HepG2 (cell line): ENCODE results near the gene BMPER. TPM values are rescaled to one million over a fixed set of nuclear protein-coding genes. Genes with fewer than 3 reads are reported as not detected.

ENCODE experiments used
- FLYWCH1 ChIP-seq: sonication (generic); formaldehyde crosslinking; IDR thresholded peaks from 2 replicates; pipeline ENCODE4 v1.8.1; 2023; ENCODE audit warnings: mild to moderate bottlenecking, missing genetic modification reagents
- GATAD1 ChIP-seq: IDR thresholded peaks from 2 replicates; pipeline ENCODE4 v1.6.1; 2016; ENCODE audit warnings: missing genetic modification reagents, missing compliant biosample characterization
- HDAC1 ChIP-seq: sonication (generic); formaldehyde crosslinking; IDR thresholded peaks from 2 replicates; pipeline ENCODE4 v1.5.1; 2020; ENCODE audit warnings: mild to moderate bottlenecking, missing genetic modification reagents
- MAFK ChIP-seq, 2 experiments: IDR thresholded peaks in 1 of 2; conservative IDR thresholded peaks in 1 of 2; 2 replicates each; pipeline ENCODE4 v1.6.1; 2011; ENCODE audit warnings: improper control_type of control experiment in 2 of 2, low read length in 2 of 2
- NR2F6 ChIP-seq, 2 experiments: IDR thresholded peaks; 2 replicates each; pipeline ENCODE4 v1.6.1; 2016; ENCODE audit warnings: antibody characterized with exemption in 1 of 2, mild to moderate bottlenecking in 1 of 2
- PITX1 ChIP-seq: sonication (generic); formaldehyde crosslinking; IDR thresholded peaks from 2 replicates; pipeline ENCODE4 v1.5.1; 2020; ENCODE audit warnings: mild to moderate bottlenecking, missing genetic modification reagents
- XBP1 ChIP-seq: sonication (generic); formaldehyde crosslinking; IDR thresholded peaks from 2 replicates; pipeline ENCODE4 v1.5.0; 2020; ENCODE audit warnings: missing genetic modification reagents
- ZNF350 ChIP-seq: sonication (generic); formaldehyde crosslinking; IDR thresholded peaks from 2 replicates; pipeline ENCODE4 v1.4.0; 2020; ENCODE audit warnings: mild to moderate bottlenecking, low read depth, missing genetic modification reagents, borderline replicate concordance
- ZNF670 ChIP-seq: sonication (generic); formaldehyde crosslinking; IDR thresholded peaks from 2 replicates; pipeline ENCODE4 v1.8.0; 2022; ENCODE audit warnings: mild to moderate bottlenecking, missing genetic modification reagents, borderline replicate concordance
- ZNF788 ChIP-seq: sonication (generic); formaldehyde crosslinking; IDR thresholded peaks from 2 replicates; pipeline ENCODE4 v1.5.0; 2020; ENCODE audit warnings: mild to moderate bottlenecking, missing genetic modification reagents, borderline replicate concordance
- polyA plus RNA-seq, 8 experiments: library from polyadenylated mRNA; depleted of rRNA in 3 of 8; stranded (reverse) in 7 of 8; unstranded in 1 of 8; fragments of >200 nt; fragmentation: Illumina TruSeq in 4 of 8; extraction: Trizol in 4 of 8; gene quantifications; 2 replicates each; pipeline versions ENCODE4 v1.2.1 to v1.2.3, GENCODE V29; 2011 to 2016; ENCODE audit warnings: low read depth in 4 of 8, missing spikeins in 1 of 8, mixed read lengths in 1 of 8; ENCODE audit not compliant: insufficient read depth in 1 of 8
- total RNA-seq, 5 experiments: library from RNA; depleted of rRNA; stranded (reverse); fragments of >200 nt; fragmentation: Illumina TruSeq; extraction: Trizol; gene quantifications; 2 replicates each; pipeline ENCODE4 v1.2.3, GENCODE V29; 2016; ENCODE audit warnings: low read depth in 1 of 5
- TF ChIP-seq, protein P1 (sequence below): sonication (generic); formaldehyde crosslinking; IDR thresholded peaks from 2 replicates; pipeline ENCODE4 v1.5.0; 2020; ENCODE audit warnings: mild to moderate bottlenecking, missing genetic modification reagents, borderline replicate concordance
- TF ChIP-seq, protein P2 (sequence below): sonication (generic); formaldehyde crosslinking; IDR thresholded peaks from 2 replicates; pipeline ENCODE4 v1.8.0; 2022; ENCODE audit warnings: missing genetic modification reagents, mild to moderate bottlenecking, inconsistent platforms, borderline replicate concordance
- TF ChIP-seq, protein P3 (sequence below): sonication (generic); formaldehyde crosslinking; IDR thresholded peaks from 2 replicates; pipeline ENCODE4 v1.4.0; 2020; ENCODE audit warnings: mild to moderate bottlenecking, low read depth, missing genetic modification reagents

The BMPER gene
- total and polyA plus RNA-seq, 2 of the 13 experiments (the other 11 are each of a cell fraction or from before 2014, with no cell fraction given), result not detected

DNA sequence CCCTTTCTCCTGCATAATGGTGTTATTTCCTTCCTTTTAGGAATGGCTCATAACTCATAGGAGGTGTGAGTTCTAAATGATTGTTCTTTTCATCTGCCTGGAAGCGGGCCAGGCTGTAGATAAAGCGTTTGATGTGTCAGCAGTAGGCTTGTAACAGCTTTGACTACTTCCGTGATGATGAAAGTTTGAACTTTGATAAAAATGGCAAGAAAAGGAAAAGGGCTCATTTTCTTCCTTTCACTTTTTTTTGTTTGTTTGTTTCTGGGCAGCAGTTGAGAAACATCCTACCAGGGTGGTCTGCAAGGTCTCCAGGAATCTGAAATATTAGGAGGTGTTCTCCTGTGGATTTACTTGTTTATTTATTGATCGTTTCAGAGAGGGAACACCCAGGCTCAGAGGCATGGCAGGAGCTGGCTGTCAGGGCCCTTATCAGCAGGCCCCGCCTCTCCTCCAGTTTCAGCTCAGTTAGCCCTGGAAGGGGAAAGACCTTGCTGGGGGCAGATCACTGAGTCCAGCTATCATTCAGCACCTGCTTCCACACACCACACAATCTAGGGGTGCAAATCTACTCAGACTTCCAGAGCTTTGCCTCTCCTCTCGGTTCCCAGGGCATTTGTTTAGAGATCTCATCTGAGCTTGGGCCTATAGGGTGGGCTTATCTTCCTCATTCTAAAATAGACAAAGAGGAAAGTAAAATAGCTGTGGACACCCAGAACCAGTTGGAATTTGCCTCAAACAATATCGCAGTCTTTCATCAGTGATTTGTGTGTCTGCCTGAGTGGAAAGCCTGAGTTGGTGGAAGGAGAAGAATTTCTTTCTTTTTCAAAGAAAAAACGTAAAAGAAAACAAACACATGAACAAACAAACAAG is 130.9 kb downstream of the BMPER start (continued):
- TF ChIP-seq, protein P1, sequence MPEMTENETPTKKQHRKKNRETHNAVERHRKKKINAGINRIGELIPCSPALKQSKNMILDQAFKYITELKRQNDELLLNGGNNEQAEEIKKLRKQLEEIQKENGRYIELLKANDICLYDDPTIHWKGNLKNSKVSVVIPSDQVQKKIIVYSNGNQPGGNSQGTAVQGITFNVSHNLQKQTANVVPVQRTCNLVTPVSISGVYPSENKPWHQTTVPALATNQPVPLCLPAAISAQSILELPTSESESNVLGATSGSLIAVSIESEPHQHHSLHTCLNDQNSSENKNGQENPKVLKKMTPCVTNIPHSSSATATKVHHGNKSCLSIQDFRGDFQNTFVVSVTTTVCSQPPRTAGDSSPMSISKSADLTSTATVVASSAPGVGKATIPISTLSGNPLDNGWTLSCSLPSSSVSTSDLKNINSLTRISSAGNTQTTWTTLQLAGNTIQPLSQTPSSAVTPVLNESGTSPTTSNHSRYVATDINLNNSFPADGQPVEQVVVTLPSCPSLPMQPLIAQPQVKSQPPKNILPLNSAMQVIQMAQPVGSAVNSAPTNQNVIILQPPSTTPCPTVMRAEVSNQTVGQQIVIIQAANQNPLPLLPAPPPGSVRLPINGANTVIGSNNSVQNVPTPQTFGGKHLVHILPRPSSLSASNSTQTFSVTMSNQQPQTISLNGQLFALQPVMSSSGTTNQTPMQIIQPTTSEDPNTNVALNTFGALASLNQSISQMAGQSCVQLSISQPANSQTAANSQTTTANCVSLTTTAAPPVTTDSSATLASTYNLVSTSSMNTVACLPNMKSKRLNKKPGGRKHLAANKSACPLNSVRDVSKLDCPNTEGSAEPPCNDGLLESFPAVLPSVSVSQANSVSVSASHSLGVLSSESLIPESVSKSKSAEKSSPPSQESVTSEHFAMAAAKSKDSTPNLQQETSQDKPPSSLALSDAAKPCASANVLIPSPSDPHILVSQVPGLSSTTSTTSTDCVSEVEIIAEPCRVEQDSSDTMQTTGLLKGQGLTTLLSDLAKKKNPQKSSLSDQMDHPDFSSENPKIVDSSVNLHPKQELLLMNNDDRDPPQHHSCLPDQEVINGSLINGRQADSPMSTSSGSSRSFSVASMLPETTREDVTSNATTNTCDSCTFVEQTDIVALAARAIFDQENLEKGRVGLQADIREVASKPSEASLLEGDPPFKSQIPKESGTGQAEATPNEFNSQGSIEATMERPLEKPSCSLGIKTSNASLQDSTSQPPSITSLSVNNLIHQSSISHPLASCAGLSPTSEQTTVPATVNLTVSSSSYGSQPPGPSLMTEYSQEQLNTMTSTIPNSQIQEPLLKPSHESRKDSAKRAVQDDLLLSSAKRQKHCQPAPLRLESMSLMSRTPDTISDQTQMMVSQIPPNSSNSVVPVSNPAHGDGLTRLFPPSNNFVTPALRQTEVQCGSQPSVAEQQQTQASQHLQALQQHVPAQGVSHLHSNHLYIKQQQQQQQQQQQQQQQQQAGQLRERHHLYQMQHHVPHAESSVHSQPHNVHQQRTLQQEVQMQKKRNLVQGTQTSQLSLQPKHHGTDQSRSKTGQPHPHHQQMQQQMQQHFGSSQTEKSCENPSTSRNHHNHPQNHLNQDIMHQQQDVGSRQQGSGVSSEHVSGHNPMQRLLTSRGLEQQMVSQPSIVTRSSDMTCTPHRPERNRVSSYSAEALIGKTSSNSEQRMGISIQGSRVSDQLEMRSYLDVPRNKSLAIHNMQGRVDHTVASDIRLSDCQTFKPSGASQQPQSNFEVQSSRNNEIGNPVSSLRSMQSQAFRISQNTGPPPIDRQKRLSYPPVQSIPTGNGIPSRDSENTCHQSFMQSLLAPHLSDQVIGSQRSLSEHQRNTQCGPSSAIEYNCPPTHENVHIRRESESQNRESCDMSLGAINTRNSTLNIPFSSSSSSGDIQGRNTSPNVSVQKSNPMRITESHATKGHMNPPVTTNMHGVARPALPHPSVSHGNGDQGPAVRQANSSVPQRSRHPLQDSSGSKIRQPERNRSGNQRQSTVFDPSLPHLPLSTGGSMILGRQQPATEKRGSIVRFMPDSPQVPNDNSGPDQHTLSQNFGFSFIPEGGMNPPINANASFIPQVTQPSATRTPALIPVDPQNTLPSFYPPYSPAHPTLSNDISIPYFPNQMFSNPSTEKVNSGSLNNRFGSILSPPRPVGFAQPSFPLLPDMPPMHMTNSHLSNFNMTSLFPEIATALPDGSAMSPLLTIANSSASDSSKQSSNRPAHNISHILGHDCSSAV, result no peak
- TF ChIP-seq ZNF670 (CRISPR knock-in tag) (peak; percentile 86; the same call in 1 of the 2 replicates), FLYWCH1 (CRISPR knock-in tag) (no peak), NR2F6 (IDR thresholded peaks at IDR 0.05) (peak; percentile 40; the same call in 1 of the 2 replicates), NR2F6 (CRISPR knock-in tag; IDR thresholded peaks at IDR 0.05) (peak; percentile 26; the same call in 1 of the 2 replicates), XBP1 (CRISPR knock-in tag) (peak; percentile 58; the same call in 1 of the 2 replicates), GATAD1 (CRISPR knock-in tag) (no peak), PITX1 (CRISPR knock-in tag) (peak; percentile 45; the same call in 1 of the 2 replicates), MAFK (conservative IDR thresholded peaks at IDR 0.05 in 1 of 2, IDR thresholded peaks at IDR 0.05 in 1 of 2; ENCODE audit: low read length in 2 of 2) (peak; percentile 61 to 72), ZNF350 (CRISPR knock-in tag) (peak; percentile 23; the same call in 1 of the 2 replicates), ZNF788 (CRISPR knock-in tag) (peak; percentile 55; the same call in 1 of the 2 replicates), HDAC1 (CRISPR knock-in tag) (peak; percentile 46; the same call in 1 of the 2 replicates)
- TF ChIP-seq, protein P2, sequence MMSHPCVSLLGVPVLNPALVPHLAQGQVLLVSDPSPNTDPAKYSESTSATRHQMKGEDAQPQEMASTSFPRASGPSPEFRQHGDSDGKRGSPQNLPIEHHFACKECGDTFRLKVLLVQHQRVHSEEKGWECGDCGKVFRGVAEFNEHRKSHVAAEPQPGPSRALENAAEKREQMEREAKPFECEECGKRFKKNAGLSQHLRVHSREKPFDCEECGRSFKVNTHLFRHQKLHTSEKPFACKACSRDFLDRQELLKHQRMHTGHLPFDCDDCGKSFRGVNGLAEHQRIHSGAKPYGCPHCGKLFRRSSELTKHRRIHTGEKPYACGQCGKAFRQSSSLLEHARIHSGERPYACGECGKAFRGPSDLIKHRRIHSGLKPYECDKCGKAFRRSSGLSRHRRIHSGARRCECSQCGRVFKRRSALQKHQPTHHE, result no peak
- TF ChIP-seq, protein P3, sequence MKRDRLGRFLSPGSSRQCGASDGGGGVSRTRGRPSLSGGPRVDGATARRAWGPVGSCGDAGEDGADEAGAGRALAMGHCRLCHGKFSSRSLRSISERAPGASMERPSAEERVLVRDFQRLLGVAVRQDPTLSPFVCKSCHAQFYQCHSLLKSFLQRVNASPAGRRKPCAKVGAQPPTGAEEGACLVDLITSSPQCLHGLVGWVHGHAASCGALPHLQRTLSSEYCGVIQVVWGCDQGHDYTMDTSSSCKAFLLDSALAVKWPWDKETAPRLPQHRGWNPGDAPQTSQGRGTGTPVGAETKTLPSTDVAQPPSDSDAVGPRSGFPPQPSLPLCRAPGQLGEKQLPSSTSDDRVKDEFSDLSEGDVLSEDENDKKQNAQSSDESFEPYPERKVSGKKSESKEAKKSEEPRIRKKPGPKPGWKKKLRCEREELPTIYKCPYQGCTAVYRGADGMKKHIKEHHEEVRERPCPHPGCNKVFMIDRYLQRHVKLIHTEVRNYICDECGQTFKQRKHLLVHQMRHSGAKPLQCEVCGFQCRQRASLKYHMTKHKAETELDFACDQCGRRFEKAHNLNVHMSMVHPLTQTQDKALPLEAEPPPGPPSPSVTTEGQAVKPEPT (CRISPR knock-in tag), result no peak
